GM10248 (cell line): Measurements from ENCODE around the gene B4GALNT1.
"Not testable (repeated sequence)": the region's sequence is repeated elsewhere in the genome, so short reads cannot be mapped to it uniquely, and the experiment has no call there.

Source experiments
- CTCF ChIA-PET: fragments of 300-600 bp; sonication (Branson Sonifier 250); formaldehyde crosslinking; extraction: SDS; loops from one replicate; lab custom pipeline; 2021; ENCODE audit warnings: antibody characterized with exemption; lab: Yijun Ruan, JAX
- POLR2A ChIA-PET: fragments of 350-650 bp; sonication (Branson Sonifier 250); formaldehyde crosslinking; extraction: SDS; loops from one replicate; lab custom pipeline; 2020; ENCODE audit warnings: antibody characterized with exemption; lab: Yijun Ruan, JAX
- DNase-seq: peaks from one replicate; pipeline ENCODE4 v3.0.0; 2012; ENCODE audit errors: extremely low spot score
- CTCF ChIP-seq: IDR thresholded peaks from 2 replicates; pipeline ENCODE4 v1.5.1; 2012; ENCODE audit warnings: mild to moderate bottlenecking, low read depth; ENCODE audit errors: extremely low read depth, missing control alignments, control extremely low read depth

B4GALNT1 gene

GRCh38 chr12:57632958-57633840 lies at the start of gene B4GALNT1:
Gene B4GALNT1 (minus strand): TSS chr12:57633201. CDS start chr12:57632132, 1,069 bp downstream.
- peak; percentile 86 for TF ChIP-seq CTCF
- POLR2A ChIA-PET, result no interaction called here
- CTCF ChIA-PET, result interaction anchor here (0.7 to 5.9 kb wide), 31 partner anchors 9 to 232 kb away, joined by 3 to 71 read pairs (median 4); partner anchors contain the start of genes ARHGAP9, ARHGEF25, OS9 and PIP4K2C
- peak; percentile 85 for DNase-seq

DNA sequence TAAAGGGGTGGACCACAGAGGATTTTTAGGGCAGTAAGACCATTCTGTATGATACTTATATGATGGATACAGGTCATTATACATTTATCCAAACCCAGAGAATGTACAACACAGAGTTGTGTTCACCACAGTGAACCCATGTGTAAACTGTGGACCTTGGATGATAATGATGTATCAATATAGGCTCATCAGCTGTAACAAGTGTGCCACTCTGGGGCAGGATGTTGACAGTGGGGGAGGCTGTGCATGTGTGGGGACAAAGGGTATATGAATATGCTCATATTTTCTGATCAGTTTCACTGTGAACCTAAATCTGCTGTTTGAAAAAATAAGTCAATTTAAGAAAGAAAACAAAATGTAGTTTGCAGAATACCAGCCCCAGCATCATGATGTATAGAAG lies 46.7 kb upstream of the B4GALNT1 start:
- no peak for TF ChIP-seq CTCF
- ChIA-PET CTCF (no interaction called here), POLR2A (no interaction called here)
- no peak for DNase-seq

GRCh38 chr12:57677947-57678346 lies 44.9 kb upstream of the B4GALNT1 start:
- CTCF ChIA-PET, DNase-seq, POLR2A ChIA-PET: not testable (repeated sequence)

GRCh38 chr12:57674691-57675090 lies 41.7 kb upstream of the B4GALNT1 start:
- ChIA-PET CTCF (interaction anchor here (2.1 kb wide), 1 partner anchor 19 kb away, joined by 8 read pairs; the partner anchor contains the start of gene OS9), POLR2A (no interaction called here)
- no peak for DNase-seq
- no peak for TF ChIP-seq CTCF

- ChIA-PET POLR2A (no interaction called here), CTCF (interaction anchor here (3.9 kb wide), 1 partner anchor 17 kb away, joined by 9 read pairs; no protein-coding TSS in a partner anchor)
- DNase-seq, result no peak
- no peak for TF ChIP-seq CTCF
Measured at GRCh38 chr12:57672801-57673200, 39.8 kb upstream of the B4GALNT1 start.

DNA sequence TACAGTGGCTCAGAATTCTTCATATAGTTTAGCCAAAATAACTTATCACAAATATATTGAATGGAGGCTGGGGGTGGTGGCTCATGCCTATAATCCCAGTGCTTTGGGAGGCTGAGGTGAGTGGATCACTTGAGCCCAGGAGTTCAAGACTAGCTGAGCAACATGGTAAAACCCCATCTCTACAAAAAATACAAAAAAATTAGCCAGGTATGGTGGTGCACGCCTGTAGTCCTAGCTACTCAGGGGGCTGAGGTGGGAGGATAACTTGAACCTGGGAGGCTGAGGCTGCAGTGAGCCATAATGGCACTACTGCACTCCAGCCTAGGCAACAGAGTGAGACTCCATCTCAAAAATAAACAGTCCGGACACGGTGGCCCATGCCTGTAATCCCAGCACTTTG lies 38.8 kb upstream of the B4GALNT1 start:
- DNase-seq, POLR2A ChIA-PET: not testable (repeated sequence)

DNA sequence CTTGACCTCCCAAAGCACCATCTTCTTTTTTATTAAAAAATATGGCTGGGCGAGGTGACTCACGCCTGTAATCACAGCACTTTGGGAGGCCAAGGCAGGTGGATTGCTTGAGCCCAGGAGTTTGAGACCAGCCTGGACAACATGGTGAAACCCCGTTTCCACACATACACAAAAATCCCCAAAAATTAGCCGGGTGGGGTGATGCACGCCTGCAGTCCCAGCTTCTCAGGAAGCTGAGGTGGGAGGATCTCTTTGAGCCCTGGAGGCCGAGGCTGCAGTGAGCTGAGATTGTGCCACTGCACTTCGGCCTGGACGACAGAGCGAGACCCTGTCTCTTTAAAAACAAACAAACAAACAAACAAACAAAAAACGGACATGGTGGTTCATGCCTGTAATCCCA lies 36.7 kb upstream of the B4GALNT1 start:
- POLR2A ChIA-PET, DNase-seq: not testable (repeated sequence)
- CTCF ChIA-PET, result interaction anchor here (3.9 kb wide), 1 partner anchor 14 kb away, joined by 9 read pairs; no protein-coding TSS in a partner anchor

More for the DNA sequence above, 38.8 kb upstream of the B4GALNT1 start:
- CTCF ChIA-PET, result interaction anchor here (1.2 to 3.9 kb wide), 2 partner anchors 16 to 88 kb away, joined by 3 to 9 read pairs; no protein-coding TSS in a partner anchor

DNA sequence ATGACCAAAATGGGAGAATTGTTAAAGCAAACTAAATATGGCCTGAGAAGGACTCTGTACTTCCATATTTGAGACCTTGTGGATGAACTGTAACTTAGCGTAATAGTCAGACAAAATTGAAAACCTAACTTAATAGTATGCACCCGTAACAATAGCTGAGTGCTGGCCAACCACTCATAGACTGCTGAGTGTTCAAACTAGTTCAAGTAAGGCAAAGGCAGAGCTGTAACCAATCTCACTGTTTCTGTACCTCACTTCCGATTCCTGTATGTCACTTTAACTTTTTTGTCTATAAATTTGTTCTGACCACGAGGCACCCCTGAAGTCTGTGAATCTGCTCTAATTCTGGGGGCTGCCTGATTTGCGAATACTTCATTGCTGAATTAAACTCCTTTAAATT lies 33.9 kb upstream of the B4GALNT1 start:
- TF ChIP-seq CTCF, result no peak
- POLR2A ChIA-PET, result no interaction called here
- CTCF ChIA-PET, result no interaction called here
- DNase-seq, result no peak

GRCh38 chr12:57665066-57665820 lies 32.2 kb upstream of the B4GALNT1 start:
- POLR2A ChIA-PET, CTCF ChIA-PET, DNase-seq: not testable (repeated sequence)
